ENCODE data around the gene BMAL1.

- TF ChIP-seq EP300 (IDR thresholded peaks at IDR 0.05) = no peak
- TF ChIP-seq, protein P1, sequence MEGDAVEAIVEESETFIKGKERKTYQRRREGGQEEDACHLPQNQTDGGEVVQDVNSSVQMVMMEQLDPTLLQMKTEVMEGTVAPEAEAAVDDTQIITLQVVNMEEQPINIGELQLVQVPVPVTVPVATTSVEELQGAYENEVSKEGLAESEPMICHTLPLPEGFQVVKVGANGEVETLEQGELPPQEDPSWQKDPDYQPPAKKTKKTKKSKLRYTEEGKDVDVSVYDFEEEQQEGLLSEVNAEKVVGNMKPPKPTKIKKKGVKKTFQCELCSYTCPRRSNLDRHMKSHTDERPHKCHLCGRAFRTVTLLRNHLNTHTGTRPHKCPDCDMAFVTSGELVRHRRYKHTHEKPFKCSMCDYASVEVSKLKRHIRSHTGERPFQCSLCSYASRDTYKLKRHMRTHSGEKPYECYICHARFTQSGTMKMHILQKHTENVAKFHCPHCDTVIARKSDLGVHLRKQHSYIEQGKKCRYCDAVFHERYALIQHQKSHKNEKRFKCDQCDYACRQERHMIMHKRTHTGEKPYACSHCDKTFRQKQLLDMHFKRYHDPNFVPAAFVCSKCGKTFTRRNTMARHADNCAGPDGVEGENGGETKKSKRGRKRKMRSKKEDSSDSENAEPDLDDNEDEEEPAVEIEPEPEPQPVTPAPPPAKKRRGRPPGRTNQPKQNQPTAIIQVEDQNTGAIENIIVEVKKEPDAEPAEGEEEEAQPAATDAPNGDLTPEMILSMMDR (IDR thresholded peaks at IDR 0.05) = no peak
Measured at GRCh38 chr11:13349581-13349980, 72.0 kb downstream of the BMAL1 start.
